ENCODE measurements around the gene SLC3A2. TPM values are rescaled to one million over a fixed set of nuclear protein-coding genes. Genes with fewer than 3 reads are reported as not detected.
A peak's percentile ranks its signal among the peaks of the same experiment; 100 is the strongest.

SLC3A2 gene
- total RNA-seq, 1 experiment from 2014 or later = 334 TPM

- TF ChIP-seq, protein P1, sequence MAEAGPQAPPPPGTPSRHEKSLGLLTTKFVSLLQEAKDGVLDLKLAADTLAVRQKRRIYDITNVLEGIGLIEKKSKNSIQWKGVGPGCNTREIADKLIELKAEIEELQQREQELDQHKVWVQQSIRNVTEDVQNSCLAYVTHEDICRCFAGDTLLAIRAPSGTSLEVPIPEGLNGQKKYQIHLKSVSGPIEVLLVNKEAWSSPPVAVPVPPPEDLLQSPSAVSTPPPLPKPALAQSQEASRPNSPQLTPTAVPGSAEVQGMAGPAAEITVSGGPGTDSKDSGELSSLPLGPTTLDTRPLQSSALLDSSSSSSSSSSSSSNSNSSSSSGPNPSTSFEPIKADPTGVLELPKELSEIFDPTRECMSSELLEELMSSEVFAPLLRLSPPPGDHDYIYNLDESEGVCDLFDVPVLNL (CRISPR knock-in tag; IDR thresholded peaks at IDR 0.05; ENCODE audit: borderline replicate concordance, low read depth) = no peak
- TF ChIP-seq, protein P2, sequence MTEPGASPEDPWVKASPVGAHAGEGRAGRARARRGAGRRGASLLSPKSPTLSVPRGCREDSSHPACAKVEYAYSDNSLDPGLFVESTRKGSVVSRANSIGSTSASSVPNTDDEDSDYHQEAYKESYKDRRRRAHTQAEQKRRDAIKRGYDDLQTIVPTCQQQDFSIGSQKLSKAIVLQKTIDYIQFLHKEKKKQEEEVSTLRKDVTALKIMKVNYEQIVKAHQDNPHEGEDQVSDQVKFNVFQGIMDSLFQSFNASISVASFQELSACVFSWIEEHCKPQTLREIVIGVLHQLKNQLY (CRISPR knock-in tag; IDR thresholded peaks at IDR 0.05) = no peak
- peak; percentile 93; the same call in 1 of the 2 replicates for TF ChIP-seq EMX1 (CRISPR knock-in tag; IDR thresholded peaks at IDR 0.05)
- no peak for TF ChIP-seq MXD4 (CRISPR knock-in tag; IDR thresholded peaks at IDR 0.05; ENCODE audit: borderline replicate concordance)
- TF ChIP-seq, protein P3, sequence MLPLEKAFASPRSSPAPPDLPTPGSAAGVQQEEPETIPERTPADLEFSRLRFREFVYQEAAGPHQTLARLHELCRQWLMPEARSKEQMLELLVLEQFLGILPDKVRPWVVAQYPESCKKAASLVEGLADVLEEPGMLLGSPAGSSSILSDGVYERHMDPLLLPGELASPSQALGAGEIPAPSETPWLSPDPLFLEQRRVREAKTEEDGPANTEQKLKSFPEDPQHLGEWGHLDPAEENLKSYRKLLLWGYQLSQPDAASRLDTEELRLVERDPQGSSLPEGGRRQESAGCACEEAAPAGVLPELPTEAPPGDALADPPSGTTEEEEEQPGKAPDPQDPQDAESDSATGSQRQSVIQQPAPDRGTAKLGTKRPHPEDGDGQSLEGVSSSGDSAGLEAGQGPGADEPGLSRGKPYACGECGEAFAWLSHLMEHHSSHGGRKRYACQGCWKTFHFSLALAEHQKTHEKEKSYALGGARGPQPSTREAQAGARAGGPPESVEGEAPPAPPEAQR (CRISPR knock-in tag; IDR thresholded peaks at IDR 0.05) = no peak
- no peak for TF ChIP-seq RORB (CRISPR knock-in tag; IDR thresholded peaks at IDR 0.05)
- TF ChIP-seq, protein P4, sequence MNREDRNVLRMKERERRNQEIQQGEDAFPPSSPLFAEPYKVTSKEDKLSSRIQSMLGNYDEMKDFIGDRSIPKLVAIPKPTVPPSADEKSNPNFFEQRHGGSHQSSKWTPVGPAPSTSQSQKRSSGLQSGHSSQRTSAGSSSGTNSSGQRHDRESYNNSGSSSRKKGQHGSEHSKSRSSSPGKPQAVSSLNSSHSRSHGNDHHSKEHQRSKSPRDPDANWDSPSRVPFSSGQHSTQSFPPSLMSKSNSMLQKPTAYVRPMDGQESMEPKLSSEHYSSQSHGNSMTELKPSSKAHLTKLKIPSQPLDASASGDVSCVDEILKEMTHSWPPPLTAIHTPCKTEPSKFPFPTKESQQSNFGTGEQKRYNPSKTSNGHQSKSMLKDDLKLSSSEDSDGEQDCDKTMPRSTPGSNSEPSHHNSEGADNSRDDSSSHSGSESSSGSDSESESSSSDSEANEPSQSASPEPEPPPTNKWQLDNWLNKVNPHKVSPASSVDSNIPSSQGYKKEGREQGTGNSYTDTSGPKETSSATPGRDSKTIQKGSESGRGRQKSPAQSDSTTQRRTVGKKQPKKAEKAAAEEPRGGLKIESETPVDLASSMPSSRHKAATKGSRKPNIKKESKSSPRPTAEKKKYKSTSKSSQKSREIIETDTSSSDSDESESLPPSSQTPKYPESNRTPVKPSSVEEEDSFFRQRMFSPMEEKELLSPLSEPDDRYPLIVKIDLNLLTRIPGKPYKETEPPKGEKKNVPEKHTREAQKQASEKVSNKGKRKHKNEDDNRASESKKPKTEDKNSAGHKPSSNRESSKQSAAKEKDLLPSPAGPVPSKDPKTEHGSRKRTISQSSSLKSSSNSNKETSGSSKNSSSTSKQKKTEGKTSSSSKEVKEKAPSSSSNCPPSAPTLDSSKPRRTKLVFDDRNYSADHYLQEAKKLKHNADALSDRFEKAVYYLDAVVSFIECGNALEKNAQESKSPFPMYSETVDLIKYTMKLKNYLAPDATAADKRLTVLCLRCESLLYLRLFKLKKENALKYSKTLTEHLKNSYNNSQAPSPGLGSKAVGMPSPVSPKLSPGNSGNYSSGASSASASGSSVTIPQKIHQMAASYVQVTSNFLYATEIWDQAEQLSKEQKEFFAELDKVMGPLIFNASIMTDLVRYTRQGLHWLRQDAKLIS (CRISPR knock-in tag; IDR thresholded peaks at IDR 0.05; ENCODE audit: borderline replicate concordance) = no peak
- no peak for TF ChIP-seq ZNF232 (CRISPR knock-in tag; IDR thresholded peaks at IDR 0.05)
- no peak for TF ChIP-seq OVOL2 (CRISPR knock-in tag; IDR thresholded peaks at IDR 0.05; ENCODE audit: borderline replicate concordance)
- TF ChIP-seq, protein P5, sequence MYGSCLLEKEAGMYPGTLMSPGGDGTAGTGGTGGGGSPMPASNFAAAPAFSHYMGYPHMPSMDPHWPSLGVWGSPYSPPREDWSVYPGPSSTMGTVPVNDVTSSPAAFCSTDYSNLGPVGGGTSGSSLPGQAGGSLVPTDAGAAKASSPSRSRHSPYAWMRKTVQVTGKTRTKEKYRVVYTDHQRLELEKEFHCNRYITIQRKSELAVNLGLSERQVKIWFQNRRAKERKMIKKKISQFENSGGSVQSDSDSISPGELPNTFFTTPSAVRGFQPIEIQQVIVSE (CRISPR knock-in tag; IDR thresholded peaks at IDR 0.05; ENCODE audit: borderline replicate concordance) = no peak
- TF ChIP-seq ZNF416 (CRISPR knock-in tag; IDR thresholded peaks at IDR 0.05) = peak; percentile 86; the same call in 1 of the 2 replicates
- TF ChIP-seq, protein P6, sequence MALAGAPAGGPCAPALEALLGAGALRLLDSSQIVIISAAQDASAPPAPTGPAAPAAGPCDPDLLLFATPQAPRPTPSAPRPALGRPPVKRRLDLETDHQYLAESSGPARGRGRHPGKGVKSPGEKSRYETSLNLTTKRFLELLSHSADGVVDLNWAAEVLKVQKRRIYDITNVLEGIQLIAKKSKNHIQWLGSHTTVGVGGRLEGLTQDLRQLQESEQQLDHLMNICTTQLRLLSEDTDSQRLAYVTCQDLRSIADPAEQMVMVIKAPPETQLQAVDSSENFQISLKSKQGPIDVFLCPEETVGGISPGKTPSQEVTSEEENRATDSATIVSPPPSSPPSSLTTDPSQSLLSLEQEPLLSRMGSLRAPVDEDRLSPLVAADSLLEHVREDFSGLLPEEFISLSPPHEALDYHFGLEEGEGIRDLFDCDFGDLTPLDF (CRISPR knock-in tag; IDR thresholded peaks at IDR 0.05) = no peak
- no peak for TF ChIP-seq PRDM15 (CRISPR knock-in tag; IDR thresholded peaks at IDR 0.05)
- no peak for TF ChIP-seq SOX15 (CRISPR knock-in tag; IDR thresholded peaks at IDR 0.05)
- TF ChIP-seq, protein P7, sequence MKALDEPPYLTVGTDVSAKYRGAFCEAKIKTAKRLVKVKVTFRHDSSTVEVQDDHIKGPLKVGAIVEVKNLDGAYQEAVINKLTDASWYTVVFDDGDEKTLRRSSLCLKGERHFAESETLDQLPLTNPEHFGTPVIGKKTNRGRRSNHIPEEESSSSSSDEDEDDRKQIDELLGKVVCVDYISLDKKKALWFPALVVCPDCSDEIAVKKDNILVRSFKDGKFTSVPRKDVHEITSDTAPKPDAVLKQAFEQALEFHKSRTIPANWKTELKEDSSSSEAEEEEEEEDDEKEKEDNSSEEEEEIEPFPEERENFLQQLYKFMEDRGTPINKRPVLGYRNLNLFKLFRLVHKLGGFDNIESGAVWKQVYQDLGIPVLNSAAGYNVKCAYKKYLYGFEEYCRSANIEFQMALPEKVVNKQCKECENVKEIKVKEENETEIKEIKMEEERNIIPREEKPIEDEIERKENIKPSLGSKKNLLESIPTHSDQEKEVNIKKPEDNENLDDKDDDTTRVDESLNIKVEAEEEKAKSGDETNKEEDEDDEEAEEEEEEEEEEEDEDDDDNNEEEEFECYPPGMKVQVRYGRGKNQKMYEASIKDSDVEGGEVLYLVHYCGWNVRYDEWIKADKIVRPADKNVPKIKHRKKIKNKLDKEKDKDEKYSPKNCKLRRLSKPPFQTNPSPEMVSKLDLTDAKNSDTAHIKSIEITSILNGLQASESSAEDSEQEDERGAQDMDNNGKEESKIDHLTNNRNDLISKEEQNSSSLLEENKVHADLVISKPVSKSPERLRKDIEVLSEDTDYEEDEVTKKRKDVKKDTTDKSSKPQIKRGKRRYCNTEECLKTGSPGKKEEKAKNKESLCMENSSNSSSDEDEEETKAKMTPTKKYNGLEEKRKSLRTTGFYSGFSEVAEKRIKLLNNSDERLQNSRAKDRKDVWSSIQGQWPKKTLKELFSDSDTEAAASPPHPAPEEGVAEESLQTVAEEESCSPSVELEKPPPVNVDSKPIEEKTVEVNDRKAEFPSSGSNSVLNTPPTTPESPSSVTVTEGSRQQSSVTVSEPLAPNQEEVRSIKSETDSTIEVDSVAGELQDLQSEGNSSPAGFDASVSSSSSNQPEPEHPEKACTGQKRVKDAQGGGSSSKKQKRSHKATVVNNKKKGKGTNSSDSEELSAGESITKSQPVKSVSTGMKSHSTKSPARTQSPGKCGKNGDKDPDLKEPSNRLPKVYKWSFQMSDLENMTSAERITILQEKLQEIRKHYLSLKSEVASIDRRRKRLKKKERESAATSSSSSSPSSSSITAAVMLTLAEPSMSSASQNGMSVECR (CRISPR knock-in tag; IDR thresholded peaks at IDR 0.05; ENCODE audit: borderline replicate concordance) = 0 out of 2 replicates have a peak, but pooled peaks have one; percentile 19
- TF ChIP-seq, protein P8, sequence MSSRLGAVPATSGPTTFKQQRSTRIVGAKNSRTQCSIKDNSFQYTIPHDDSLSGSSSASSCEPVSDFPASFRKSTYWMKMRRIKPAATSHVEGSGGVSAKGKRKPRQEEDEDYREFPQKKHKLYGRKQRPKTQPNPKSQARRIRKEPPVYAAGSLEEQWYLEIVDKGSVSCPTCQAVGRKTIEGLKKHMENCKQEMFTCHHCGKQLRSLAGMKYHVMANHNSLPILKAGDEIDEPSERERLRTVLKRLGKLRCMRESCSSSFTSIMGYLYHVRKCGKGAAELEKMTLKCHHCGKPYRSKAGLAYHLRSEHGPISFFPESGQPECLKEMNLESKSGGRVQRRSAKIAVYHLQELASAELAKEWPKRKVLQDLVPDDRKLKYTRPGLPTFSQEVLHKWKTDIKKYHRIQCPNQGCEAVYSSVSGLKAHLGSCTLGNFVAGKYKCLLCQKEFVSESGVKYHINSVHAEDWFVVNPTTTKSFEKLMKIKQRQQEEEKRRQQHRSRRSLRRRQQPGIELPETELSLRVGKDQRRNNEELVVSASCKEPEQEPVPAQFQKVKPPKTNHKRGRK (CRISPR knock-in tag; IDR thresholded peaks at IDR 0.05; ENCODE audit: borderline replicate concordance) = no peak
- TF ChIP-seq USF1 (CRISPR knock-in tag; IDR thresholded peaks at IDR 0.05) = peak; percentile 10; the same call in 1 of the 2 replicates
Observed at GRCh38 chr11:62854825-62855570, 25.7 kb upstream of the SLC3A2 start (continued).
